Peyer's patch (tissue), 4 donors: ENCODE measurements around the gene PHACTR3. TPM values are rescaled to one million over a fixed set of nuclear protein-coding genes. Genes with fewer than 3 reads are reported as not detected.

ENCODE experiments used
- DNase-seq, 3 donors: peaks; one replicate each; pipeline ENCODE4 v3.0.0-alpha.2; 2017 to 2019
- H3K27ac ChIP-seq, 4 donors: fragments of 200-600 bp; sonication (generic); one replicate each; pipeline ENCODE4 v1.5.1; 2016 to 2019
- H3K27me3 ChIP-seq, 2 donors: fragments of 200-600 bp; sonication (generic); one replicate each; pipeline ENCODE4 v1.5.1; 2019
- H3K36me3 ChIP-seq, 3 donors: fragments of 200-600 bp; sonication (generic); one replicate each; pipeline ENCODE4 v1.5.1; 2016 to 2019
- H3K4me1 ChIP-seq, 4 donors: fragments of 200-600 bp; sonication (generic); one replicate each; pipeline ENCODE4 v1.5.1; 2016 to 2019
- H3K4me3 ChIP-seq, 4 donors: fragments of 200-600 bp; sonication (generic); 1 replicate in 3 of 4; 2 replicates in 1 of 4; pipeline ENCODE4 v1.5.1; 2016 to 2019; ENCODE audit warnings: mild to moderate bottlenecking in 1 of 4
- H3K9me3 ChIP-seq, 4 donors: fragments of 200-600 bp; sonication (generic); one replicate each; pipeline ENCODE4 v1.5.1; 2016 to 2019; ENCODE audit warnings: mild to moderate bottlenecking in 1 of 4
- POLR2A ChIP-seq, 2 donors: fragments of 450-650 bp; IDR thresholded peaks; one replicate each; pipeline ENCODE4 v1.5.1; 2017; ENCODE audit warnings: antibody characterized with exemption in 2 of 2, mild to moderate bottlenecking in 2 of 2, moderate library complexity in 2 of 2
- total RNA-seq, 4 donors: library from RNA; depleted of rRNA; stranded (reverse); fragments of >200 nt; gene quantifications; one replicate each; pipeline ENCODE4 v1.1.0, GENCODE V29; 2016
- TF ChIP-seq, protein P1 (sequence below), 6 experiments: fragments of 450-650 bp in 4 of 6; fragments of 200-600 bp in 2 of 6; sonication (generic) in 1 of 6; IDR thresholded peaks; one replicate each; pipeline ENCODE4 v1.5.1; 2017 to 2019; ENCODE audit warnings: antibody characterized with exemption in 6 of 6, mild to moderate bottlenecking in 3 of 6, moderate library complexity in 1 of 6

Gene PHACTR3
- total RNA-seq, 4 donors from 2014 or later, result 14.9 to 31.5 (median 22.9) TPM

DNA sequence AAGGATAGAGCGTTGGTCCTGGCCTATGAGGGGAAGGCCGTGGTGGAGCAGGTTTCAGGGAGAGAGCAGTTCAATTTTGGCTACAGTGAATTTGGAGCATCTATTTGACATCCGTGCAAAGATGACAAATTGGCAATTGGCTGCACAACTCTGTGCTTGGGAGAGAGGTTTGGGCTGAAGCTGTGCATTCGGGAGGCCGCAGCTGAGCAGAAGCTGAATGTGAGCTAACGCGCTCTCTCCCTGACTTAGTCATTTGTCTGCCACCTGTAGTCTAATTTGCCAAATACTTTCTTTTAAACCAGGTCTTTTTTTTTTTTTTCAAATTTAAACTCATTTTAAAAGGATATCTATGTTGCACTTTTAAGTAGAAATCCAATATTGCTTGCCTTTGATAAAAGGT lies 78.8 kb downstream of the PHACTR3 start:
- DNase-seq, result no peak
- TF ChIP-seq POLR2A (IDR thresholded peaks at IDR 0.05), result no peak
- TF ChIP-seq, protein P1, sequence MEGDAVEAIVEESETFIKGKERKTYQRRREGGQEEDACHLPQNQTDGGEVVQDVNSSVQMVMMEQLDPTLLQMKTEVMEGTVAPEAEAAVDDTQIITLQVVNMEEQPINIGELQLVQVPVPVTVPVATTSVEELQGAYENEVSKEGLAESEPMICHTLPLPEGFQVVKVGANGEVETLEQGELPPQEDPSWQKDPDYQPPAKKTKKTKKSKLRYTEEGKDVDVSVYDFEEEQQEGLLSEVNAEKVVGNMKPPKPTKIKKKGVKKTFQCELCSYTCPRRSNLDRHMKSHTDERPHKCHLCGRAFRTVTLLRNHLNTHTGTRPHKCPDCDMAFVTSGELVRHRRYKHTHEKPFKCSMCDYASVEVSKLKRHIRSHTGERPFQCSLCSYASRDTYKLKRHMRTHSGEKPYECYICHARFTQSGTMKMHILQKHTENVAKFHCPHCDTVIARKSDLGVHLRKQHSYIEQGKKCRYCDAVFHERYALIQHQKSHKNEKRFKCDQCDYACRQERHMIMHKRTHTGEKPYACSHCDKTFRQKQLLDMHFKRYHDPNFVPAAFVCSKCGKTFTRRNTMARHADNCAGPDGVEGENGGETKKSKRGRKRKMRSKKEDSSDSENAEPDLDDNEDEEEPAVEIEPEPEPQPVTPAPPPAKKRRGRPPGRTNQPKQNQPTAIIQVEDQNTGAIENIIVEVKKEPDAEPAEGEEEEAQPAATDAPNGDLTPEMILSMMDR (IDR thresholded peaks at IDR 0.05), result no peak
- no peaks in the 10 kb centered on the region for H3K9me3 ChIP-seq
- H3K27ac ChIP-seq, result no peak overlapping the region
- H3K27me3 ChIP-seq, result no peaks in the 10 kb centered on the region
- no peak overlapping the region for H3K4me3 ChIP-seq
- H3K4me1 ChIP-seq, result no peaks in the 10 kb centered on the region
- no peaks in the 10 kb centered on the region for H3K36me3 ChIP-seq

DNA sequence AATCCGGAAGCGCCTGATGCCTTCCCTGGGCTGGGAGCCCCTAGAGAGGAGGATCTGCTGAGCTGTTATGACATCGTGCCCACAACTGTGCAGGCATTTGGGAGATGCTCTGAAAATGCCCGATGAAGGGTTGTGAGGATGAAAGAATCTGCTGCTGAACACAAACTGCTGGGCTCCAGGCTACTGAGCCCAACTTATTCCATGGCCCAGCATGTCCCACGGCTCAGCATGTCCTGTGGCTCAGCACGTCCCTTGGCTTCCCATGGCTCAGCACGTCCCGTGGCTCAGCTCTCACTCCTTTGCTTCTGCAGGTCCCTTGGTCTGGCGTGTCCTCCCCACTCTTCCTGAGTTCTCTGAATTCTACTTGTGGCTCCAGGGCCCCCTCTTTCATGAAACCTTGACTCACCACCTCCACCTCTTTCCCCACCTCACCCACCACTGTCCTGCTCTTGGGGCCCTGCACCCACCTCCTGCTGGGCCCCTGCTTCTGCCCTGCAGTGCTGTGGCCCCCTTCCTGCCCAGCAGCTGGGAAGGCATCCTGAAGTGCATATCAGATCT lies 80.4 kb downstream of the PHACTR3 start:
- no peak for DNase-seq
- no peak for TF ChIP-seq POLR2A (IDR thresholded peaks at IDR 0.05)
- TF ChIP-seq, protein P1 (IDR thresholded peaks at IDR 0.05), result no peak
- no peak overlapping the region for H3K4me3 ChIP-seq
- H3K27me3 ChIP-seq, result no peaks in the 10 kb centered on the region
- no peak overlapping the region for H3K27ac ChIP-seq
- no peaks in the 10 kb centered on the region for H3K36me3 ChIP-seq
- no peaks in the 10 kb centered on the region for H3K4me1 ChIP-seq
- no peaks in the 10 kb centered on the region for H3K9me3 ChIP-seq

DNA sequence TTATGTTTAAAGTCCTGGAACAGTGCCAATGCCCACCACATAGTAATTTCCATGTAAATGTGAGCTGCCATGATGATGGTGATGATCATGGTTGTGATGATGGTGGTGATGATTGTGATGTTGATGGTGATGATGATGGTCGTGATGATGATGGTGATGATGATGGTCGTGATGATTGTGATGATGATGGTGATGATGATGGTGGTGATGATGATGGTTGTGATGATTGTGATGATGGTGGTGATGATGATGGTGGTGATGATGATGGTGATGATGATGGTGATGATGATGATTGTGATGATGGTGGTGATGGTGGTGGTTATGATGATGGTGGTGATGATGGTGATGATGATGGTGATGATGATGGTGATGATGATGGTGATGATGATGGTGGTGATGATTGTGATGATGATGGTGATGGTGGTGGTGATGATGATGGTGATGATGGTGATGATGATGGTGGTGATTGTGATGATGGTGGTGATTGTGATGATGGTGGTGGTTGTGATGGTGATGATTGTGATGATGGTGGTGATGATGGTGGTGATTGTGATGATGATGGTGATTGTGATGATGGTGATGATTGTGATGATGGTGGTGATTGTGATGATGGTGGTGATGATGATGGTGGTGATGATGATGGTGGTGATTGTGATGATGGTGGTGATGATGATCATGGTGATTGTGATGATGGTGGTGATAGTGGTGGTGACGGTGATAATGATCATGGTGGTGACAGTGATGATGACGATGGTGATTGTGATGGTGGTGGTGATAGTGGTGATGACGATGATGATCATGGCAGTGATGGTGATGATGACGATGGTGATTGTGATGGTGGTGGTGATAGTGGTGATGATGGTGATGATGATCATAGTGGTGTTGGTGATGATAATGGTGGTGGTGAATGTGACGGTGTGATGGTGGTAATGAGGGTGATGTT lies 82.3 kb downstream of the PHACTR3 start:
- TF ChIP-seq, protein P1 (IDR thresholded peaks at IDR 0.05), result no peak
- no peak for TF ChIP-seq POLR2A (IDR thresholded peaks at IDR 0.05)
- DNase-seq, result no peak
- H3K36me3 ChIP-seq, result no peaks in the 10 kb centered on the region
- H3K27me3 ChIP-seq, result no peaks in the 10 kb centered on the region
- no peak overlapping the region for H3K27ac ChIP-seq
- no peak overlapping the region for H3K4me3 ChIP-seq
- no peaks in the 10 kb centered on the region for H3K4me1 ChIP-seq
- H3K9me3 ChIP-seq, result no peaks in the 10 kb centered on the region

DNA sequence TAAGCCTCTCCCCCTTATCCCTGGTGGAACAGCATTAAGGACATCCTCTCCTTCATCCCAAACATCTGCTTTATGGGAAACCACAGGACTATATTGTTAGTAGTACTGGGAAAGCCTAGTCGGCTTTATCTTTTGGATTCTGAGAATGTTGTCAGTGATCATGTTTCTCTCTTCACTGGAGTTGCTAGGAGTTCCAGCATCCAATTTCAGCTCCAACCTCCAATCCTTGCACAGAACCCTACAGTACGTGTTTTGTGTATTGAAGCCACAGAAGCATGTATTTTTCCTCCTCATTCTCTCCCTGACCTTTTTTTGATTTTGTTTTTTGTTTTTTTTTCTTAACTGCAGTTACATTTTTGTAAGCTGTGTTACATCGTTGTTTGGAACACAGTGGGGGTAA lies 84.0 kb downstream of the PHACTR3 start:
- DNase-seq, result no peak
- Histone ChIP-seq H3K4me3 (no peak overlapping the region), H3K27me3 (no peaks in the 10 kb centered on the region), H3K4me1 (no peaks in the 10 kb centered on the region), H3K27ac (no peak overlapping the region), H3K9me3 (no peaks in the 10 kb centered on the region), H3K36me3 (no peaks in the 10 kb centered on the region)
- TF ChIP-seq, protein P1 (IDR thresholded peaks at IDR 0.05), result no peak
- no peak for TF ChIP-seq POLR2A (IDR thresholded peaks at IDR 0.05)

DNA sequence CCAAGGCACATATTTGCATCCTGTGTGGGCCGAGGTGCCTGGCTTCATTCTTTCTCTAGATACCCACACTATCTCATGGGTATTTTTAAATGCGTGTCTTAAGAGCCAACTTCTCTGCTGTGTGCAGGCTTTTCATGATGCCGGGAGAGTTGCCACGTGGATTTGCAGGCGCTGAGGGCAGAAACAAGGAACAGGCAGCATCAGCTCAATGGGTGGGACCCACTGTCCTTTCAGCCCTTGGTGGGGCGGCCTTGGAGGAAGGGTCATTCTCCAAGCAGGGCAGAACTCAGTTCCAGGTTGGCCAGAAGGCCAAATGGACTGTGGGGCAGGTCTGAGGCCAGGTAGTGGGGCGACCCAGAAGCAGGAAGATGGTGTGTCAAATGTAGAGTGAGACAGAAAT lies 84.7 kb downstream of the PHACTR3 start:
- H3K9me3 ChIP-seq, result no peaks in the 10 kb centered on the region
- DNase-seq, result no peak
- no peaks in the 10 kb centered on the region for H3K4me1 ChIP-seq
- no peak overlapping the region for H3K27ac ChIP-seq
- no peak overlapping the region for H3K4me3 ChIP-seq
- H3K36me3 ChIP-seq, result no peaks in the 10 kb centered on the region
- TF ChIP-seq, protein P1 (IDR thresholded peaks at IDR 0.05), result no peak
- TF ChIP-seq POLR2A (IDR thresholded peaks at IDR 0.05), result no peak
- H3K27me3 ChIP-seq, result no peaks in the 10 kb centered on the region
